Measurements from ENCODE around the gene ELOVL6. TPM values are rescaled to one million over a fixed set of nuclear protein-coding genes. Genes with fewer than 3 reads are reported as not detected.

Gene ELOVL6
- total RNA-seq, 1 experiment from 2014 or later, result 38.7 TPM

GRCh38 chr4:110108960-110109359 is 89.5 kb downstream of the ELOVL6 start:
- Histone ChIP-seq H4K20me1 (ENCODE audit: insufficient read depth) (no peaks in the 10 kb centered on the region), H3K36me3 (ENCODE audit: control insufficient read depth in 1 of 2, insufficient read depth in 2 of 2, low read length in 2 of 2) (no peaks in the 10 kb centered on the region; a peak in 1 of 4 replicates), H3K4me2 (ENCODE audit: low read length) (no peak overlapping the region), H3K4me1 (ENCODE audit: control insufficient read depth in 1 of 2, insufficient read depth in 2 of 2, low read length in 2 of 2) (peaks cover 8 to 14% of the 10 kb centered on the region in 2 experiments), H3K9ac (ENCODE audit: low read length) (no peak overlapping the region), H3K9me2 (ENCODE audit: insufficient read depth) (no peaks in the 10 kb centered on the region), H3K27ac (ENCODE audit: low read depth, low read length) (no peak overlapping the region), H3K9me3 (ENCODE audit: control insufficient read depth in 1 of 2, insufficient read depth in 1 of 2, low read depth in 1 of 2, low read length in 2 of 2) (no peaks in the 10 kb centered on the region), H3K27me3 (ENCODE audit: insufficient read depth, low read length) (no peaks in the 10 kb centered on the region), H3K4me3 (replicated peaks in 1 of 2; ENCODE audit: low read depth in 1 of 2, low read length in 2 of 2) (no peak overlapping the region), H2AFZ (ENCODE audit: low read depth, low read length, poor library complexity, severe bottlenecking) (no peak overlapping the region), H3K79me2 (ENCODE audit: insufficient read depth, low read length) (no peaks in the 10 kb centered on the region)
- DNase-seq (ENCODE audit: low read depth, low spot score) (no peak), ATAC-seq (no peak)
- POLR2A ChIA-PET, result no interaction called here
- TF ChIP-seq SP1 (IDR thresholded peaks at IDR 0.05; ENCODE audit: low read depth) (no peak), YY1 (IDR thresholded peaks at IDR 0.05; ENCODE audit: extremely low read depth, insufficient replicate concordance, low read depth, low read length) (no peak), EGR1 (IDR thresholded peaks at IDR 0.05; ENCODE audit: low read depth) (no peak), REST (IDR thresholded peaks at IDR 0.05; ENCODE audit: low read depth) (no peak), SRF (IDR thresholded peaks at IDR 0.05; ENCODE audit: low read depth) (no peak), POLR2A (IDR thresholded peaks at IDR 0.05; ENCODE audit: borderline replicate concordance, extremely low read depth, insufficient read depth, insufficient read length) (no peak), ELF1 (IDR thresholded peaks at IDR 0.05; ENCODE audit: borderline replicate concordance, low read depth) (no peak), CBX3 (IDR thresholded peaks at IDR 0.05; ENCODE audit: low read depth) (no peak), CEBPB (IDR thresholded peaks at IDR 0.05; ENCODE audit: low read depth) (no peak), JUND (IDR thresholded peaks at IDR 0.05) (no peak), TCF7L2 (IDR thresholded peaks at IDR 0.05; ENCODE audit: borderline replicate concordance, extremely low read depth, insufficient read depth, insufficient read length) (no peak), SIN3A (IDR thresholded peaks at IDR 0.05; ENCODE audit: low read depth) (no peak), ATF3 (IDR thresholded peaks at IDR 0.05) (no peak), ZNF274 (IDR thresholded peaks at IDR 0.05; ENCODE audit: low read depth, low read length) (no peak), EZH2 (IDR thresholded peaks at IDR 0.05) (no peak), ZFX (IDR thresholded peaks at IDR 0.05) (no peak), POLR2AphosphoS5 (IDR thresholded peaks at IDR 0.05; ENCODE audit: low read depth, low read length) (no peak)
- TF ChIP-seq, protein P1, sequence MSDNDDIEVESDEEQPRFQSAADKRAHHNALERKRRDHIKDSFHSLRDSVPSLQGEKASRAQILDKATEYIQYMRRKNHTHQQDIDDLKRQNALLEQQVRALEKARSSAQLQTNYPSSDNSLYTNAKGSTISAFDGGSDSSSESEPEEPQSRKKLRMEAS (IDR thresholded peaks at IDR 0.05), result no peak
- TF ChIP-seq, protein P2, sequence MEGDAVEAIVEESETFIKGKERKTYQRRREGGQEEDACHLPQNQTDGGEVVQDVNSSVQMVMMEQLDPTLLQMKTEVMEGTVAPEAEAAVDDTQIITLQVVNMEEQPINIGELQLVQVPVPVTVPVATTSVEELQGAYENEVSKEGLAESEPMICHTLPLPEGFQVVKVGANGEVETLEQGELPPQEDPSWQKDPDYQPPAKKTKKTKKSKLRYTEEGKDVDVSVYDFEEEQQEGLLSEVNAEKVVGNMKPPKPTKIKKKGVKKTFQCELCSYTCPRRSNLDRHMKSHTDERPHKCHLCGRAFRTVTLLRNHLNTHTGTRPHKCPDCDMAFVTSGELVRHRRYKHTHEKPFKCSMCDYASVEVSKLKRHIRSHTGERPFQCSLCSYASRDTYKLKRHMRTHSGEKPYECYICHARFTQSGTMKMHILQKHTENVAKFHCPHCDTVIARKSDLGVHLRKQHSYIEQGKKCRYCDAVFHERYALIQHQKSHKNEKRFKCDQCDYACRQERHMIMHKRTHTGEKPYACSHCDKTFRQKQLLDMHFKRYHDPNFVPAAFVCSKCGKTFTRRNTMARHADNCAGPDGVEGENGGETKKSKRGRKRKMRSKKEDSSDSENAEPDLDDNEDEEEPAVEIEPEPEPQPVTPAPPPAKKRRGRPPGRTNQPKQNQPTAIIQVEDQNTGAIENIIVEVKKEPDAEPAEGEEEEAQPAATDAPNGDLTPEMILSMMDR (IDR thresholded peaks at IDR 0.05 in 2 of 3, conservative IDR thresholded peaks at IDR 0.05 in 1 of 3; ENCODE audit: borderline replicate concordance in 1 of 3, insufficient read depth in 1 of 3, low read depth in 2 of 3, low read length in 2 of 3), result no peak
- CTCF ChIA-PET, result no interaction called here
- RAD21 ChIA-PET (ENCODE audit: low non-redundant PET in 1 of 2, low total read pairs in 2 of 2, uncharacterized antibody in 2 of 2, unreplicated experiment in 2 of 2), result no interaction called here
- BruUV-seq (replicated peaks), result no TSS peak
- intact Hi-C loops (cut with micrococcal nuclease), result no loop called here
